Keratinocyte (primary cell): Measurements from ENCODE around the gene APCDD1L.

Experiments
- CTCF ChIP-seq, 3 experiments: IDR thresholded peaks in 1 of 3; conservative IDR thresholded peaks in 1 of 3; optimal IDR thresholded peaks in 1 of 3; 2 replicates in 2 of 3; 3 replicates in 1 of 3; pipeline versions ENCODE3 to v1.5.1; 2011; ENCODE audit warnings: low read length in 3 of 3, mild to moderate bottlenecking in 3 of 3, moderate library complexity in 2 of 3, control low read depth in 1 of 3, inconsistent platforms in 1 of 3; ENCODE audit not compliant: insufficient read depth in 2 of 3; ENCODE audit errors: extremely low read depth in 1 of 3
- EZH2 ChIP-seq: IDR thresholded peaks from one replicate; pipeline ENCODE4 v1.6.1; 2012; ENCODE audit warnings: inconsistent platforms, mild to moderate bottlenecking, low read length, moderate library complexity

- TF ChIP-seq CTCF (optimal IDR thresholded peaks at IDR 0.05 in 1 of 3, IDR thresholded peaks at IDR 0.05 in 1 of 3, conservative IDR thresholded peaks at IDR 0.05 in 1 of 3; ENCODE audit: extremely low read depth in 1 of 3, insufficient read depth in 2 of 3, low read length in 3 of 3) (no peak), EZH2 (no peak)
Measured at GRCh38 chr20:58553166-58553696, 38.0 kb upstream of the APCDD1L start.
